HG02938 (cell line): ENCODE results near the gene FBXW12.

Experiments used
- ATAC-seq: cut with Tn5 transposase; IDR thresholded peaks from one replicate; pipeline ENCODE4 v1.9.1; 2021; ENCODE audit warnings: mild to moderate bottlenecking, moderate library complexity; ENCODE audit not compliant: unreplicated experiment

FBXW12 gene

GRCh38 chr3:48419149-48419548 lies 47.1 kb downstream of the FBXW12 start:
- ATAC-seq, result no peak

DNA sequence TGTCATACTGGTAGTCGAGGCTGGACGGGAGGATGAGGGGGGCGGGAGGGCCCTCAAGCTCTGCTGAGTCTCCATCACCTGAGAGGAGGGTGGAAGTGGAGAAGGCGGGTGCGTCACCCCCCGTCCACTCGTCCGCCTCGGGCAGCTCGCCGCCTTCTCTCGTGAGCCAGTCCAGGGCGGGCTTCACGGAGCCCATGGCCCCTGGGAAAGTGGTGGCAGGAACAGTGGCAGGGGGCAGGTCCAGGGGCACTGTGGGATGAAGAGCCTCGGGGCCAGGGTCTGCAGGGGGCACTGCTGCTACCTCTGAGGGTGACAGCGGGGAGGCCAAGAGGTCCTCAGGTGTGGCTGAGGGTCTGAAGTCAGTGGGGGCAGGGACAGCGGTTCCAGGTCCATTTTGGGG lies 47.6 kb downstream of the FBXW12 start:
- ATAC-seq, result no peak

- no peak for ATAC-seq
These were observed 48.5 kb downstream of the FBXW12 start for GRCh38 chr3:48420561-48420960.

- no peak for ATAC-seq
These were observed 50.3 kb downstream of the FBXW12 start for GRCh38 chr3:48422272-48422671.

DNA sequence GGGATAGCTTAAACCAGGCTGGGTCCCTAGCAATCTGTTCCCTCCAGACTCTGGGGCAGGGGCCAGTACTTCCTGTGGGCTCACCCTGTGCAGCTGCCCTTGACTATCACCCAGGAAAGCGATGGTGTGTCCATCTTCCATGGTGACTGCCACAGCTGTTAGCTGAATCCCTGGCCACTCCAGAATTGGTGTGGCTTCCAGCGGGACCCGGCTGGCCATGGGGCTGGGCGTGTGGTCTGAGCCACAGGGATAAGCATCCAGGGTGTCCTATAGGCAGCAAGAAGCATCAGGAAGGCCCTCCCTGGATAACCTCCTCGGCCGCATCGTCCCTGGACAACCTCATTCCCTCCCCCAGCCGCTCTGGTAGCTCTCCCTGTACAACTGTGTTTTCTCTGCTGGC lies 50.7 kb downstream of the FBXW12 start:
- ATAC-seq, result no peak

GRCh38 chr3:48423241-48423882 lies 51.3 kb downstream of the FBXW12 start:
- ATAC-seq, result no peak

- no peak for ATAC-seq
These were observed 52.1 kb downstream of the FBXW12 start for GRCh38 chr3:48423883-48424695.

DNA sequence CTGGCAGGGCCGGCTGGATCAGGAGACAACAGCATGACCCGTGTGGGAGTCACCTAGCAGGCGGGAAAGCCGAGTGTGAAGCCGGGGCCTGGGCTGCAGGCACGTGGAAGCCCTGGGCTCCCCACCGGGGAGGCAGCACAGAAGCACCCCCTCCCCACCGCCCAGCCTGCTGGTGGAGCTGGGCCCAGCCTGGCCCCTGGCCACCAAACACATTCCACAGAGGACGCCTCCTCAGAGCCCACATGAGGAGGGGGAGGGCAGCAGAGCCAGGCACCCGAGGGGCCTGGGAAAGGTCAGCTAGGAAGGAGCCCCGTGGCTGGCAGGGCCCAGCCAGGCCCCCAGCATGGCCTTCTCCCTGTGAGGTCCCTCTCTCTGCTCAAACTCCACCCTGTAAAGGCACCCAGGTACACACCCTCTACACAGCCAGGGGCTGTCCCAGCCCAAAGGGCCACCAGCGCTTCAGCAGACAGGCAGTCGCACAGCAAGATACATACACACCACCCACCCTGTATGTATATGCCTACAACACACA lies 53.3 kb downstream of the FBXW12 start:
- no peak for ATAC-seq

DNA sequence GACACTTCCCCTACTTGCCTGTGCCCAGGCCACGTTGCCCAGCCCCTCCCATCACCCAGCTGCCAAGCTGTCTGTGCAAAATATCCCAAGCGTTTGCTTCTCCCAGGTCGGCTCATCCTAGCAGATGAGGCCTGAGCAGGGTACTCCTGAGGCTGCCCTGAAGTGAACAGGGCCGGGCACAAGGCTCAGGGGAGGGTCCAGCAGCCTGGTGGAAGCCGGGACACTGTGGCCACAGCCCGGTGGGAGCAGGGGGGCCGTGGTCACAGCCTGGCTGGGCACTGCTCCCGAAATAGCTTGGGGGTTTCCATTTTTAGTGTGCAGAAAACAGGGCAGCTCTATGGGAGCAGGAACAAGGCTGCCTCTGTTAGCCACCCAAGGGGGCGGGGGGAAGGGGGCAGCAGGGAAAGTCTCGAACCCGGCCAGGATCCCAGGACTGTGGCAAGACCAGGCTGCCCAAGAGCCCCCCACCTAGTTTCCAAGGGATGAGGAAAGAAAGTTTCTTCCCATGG lies 54.4 kb downstream of the FBXW12 start:
- no peak for ATAC-seq

DNA sequence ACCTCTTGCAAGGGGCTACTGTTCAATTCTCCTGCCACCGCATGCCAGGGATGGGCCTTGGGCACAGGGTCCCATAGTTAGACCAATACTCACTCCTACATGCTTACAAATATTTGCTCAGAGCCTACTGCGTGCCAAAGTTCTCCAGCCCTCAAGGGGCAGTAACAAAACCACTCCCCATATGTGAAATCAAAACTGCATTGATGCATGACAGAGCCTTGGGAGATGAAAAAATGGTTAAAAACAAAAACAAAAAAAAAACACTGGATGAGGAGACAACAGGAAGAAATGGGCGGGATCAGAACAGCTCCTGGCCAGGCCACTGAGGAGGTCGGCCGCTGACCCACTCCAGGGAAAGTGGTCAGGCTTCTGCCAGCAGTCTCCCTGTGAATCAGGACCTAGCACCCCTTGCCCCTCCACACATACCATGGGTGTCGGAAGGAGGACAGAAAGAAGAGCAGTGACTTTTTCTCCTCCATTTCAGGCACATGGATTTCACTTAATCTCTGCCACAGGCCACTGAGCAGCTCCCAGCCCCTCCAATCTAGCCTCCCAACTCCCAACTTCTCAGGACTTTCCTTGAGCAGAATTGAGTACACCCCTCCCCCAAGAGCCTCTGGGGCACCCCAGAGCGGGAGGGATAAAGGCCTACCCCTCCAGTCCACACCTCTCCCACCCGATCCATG lies 55.1 kb downstream of the FBXW12 start:
- no peak for ATAC-seq

DNA sequence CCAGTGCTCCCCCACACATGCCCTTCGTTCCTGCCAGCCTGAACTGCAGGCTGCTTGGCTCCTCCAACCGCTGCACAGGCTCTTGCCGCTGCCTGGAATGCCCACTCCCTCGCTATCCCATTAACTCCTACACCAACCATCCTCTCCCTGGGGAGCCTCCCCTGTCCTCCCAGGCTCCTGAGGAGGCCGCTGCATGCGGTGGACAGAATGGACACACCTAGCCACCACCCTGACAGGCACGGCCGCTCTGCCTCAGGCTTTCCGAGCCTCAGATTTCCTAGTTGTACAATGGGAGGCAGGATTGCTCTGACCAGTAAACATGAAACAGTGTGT lies 55.6 kb downstream of the FBXW12 start:
- no peak for ATAC-seq

- no peak for ATAC-seq
These were observed 56.1 kb downstream of the FBXW12 start for GRCh38 chr3:48428088-48428571.

DNA sequence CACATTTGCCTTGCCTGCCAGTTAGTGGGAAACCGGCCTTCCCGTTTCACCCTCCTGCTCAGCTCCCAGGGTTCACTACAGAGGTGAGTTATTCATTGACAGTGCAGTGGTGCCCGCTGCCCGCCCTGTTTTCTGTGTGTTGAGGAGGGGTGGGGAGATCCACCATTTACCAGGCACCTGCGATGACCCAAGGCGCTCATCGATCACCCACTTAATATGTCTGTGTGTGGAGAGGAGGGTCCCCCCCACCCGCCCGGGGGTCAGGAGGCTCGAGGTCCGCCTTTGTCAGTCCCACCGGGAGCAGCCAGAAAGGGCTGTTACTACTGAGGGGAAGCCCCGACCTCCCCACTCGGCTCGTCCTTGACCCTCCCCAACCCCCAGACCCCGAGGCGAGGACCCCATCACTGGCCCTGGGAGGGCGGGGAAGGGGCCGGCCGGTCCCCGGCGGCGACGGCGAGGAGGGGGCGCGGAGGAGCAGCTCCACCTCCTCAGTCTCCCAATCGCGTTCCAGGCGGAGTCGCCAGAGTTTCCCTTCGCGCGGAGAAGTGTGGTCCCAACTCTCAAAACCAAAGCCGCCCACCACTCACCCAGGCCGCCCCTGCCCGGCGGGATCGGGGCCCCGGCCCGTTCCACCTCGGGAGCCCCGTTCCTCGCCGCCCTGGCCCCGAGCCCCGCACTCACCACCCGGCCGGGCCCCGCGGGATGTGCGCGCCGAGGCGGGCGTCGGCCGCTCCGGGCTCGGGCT lies 56.7 kb downstream of the FBXW12 start:
- ATAC-seq, result no peak

DNA sequence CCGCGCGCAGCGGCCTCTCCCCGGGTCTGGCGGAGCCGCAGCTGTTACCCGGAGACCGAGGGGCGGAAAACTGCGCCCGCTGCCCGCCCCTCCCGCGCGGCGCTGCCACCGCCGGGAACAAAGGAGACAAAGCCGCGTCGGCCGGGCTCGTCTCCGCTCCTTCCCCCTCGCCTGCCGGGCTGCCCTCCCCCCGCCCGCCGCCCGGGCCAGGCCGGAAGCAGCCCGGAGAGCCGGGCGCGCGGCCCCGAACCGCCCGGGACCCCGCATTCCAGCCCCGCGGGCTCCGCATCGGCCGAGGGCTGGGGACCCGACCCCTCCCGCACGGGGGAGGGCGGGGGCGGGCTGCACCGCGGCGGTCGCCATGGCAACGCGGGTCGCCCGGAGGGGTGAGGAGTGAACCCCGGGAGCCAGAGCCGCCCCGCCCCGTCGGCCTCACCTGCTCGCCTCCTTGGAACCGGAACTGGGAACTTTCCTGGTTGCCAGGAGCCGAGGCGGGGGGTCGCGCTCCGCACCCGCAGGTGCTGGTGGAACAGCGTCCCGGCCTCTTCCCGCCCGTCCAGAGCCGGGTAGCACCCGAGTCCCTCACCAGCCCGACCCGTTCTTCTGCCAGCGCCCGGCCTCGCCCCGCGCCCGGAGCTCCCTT lies 57.4 kb downstream of the FBXW12 start:
- ATAC-seq, result no peak

DNA sequence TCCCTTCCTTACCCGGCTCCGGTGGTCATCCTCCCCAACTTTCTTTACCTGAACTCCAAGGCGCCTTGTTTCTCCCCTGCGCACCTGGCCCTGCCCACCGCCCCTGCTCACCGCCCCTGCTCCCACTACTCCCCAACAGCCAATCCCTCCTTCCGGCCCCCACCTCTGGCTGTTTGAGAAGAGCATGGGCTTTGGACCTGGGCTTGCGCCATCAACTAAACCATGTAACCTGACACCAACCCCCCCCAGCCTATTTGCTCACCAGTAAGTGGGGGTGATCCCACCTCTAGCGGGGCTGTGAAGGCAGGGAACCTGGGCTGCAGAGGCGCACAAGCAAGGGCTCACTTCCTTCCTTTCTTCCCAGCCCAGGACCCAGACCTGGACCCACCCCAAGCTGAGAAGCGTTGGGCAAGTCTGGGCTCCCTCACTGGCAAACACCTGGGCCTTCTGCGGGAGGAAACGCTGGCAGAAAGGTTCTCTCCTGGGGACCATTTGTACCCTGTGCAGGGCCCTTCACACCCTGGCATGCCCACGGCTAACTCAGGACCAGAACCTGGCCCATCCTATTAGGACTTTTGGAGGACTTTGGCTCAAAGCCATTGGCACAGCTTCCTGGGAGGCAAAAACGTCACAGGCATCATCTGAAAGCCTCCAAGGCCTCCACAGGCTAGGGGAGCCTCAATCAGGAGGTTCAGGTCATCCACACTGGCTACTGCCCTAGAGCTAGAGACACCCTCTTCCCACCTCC lies 58.1 kb downstream of the FBXW12 start, which contains the start of gene PLXNB1:
Gene PLXNB1 (minus strand): TSS at position 127 of the 748 bp plus-strand sequence. CDS start 5,475 bp downstream, outside the sequence.
- no peak for ATAC-seq

DNA sequence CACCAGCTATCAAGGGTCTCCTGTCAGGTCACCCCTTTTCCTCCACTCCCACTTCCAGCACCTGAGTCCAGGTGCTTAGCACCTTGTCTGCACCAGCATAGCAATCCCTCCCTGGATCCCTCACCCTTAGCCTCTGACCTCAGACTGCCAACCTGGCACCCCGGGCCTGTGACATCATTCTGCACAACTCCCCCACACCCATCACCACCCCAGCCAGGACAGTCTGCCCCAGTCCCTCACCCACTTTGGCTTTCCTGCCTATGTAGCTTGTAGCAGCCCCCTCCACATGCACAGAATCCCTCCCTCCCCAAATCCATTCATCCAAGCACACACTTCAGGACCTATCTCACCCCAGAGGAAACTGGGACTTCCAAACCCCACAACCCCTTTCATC lies 58.7 kb downstream of the FBXW12 start:
- ATAC-seq, result no peak

- ATAC-seq, result no peak
These were observed 59.4 kb downstream of the FBXW12 start for GRCh38 chr3:48431224-48432029.
